Measurements from ENCODE around the gene AADACL4.
"Not testable (repeated sequence)": the region's sequence is repeated elsewhere in the genome, so short reads cannot be mapped to it uniquely, and the experiment has no call there.

AADACL4 gene

DNA sequence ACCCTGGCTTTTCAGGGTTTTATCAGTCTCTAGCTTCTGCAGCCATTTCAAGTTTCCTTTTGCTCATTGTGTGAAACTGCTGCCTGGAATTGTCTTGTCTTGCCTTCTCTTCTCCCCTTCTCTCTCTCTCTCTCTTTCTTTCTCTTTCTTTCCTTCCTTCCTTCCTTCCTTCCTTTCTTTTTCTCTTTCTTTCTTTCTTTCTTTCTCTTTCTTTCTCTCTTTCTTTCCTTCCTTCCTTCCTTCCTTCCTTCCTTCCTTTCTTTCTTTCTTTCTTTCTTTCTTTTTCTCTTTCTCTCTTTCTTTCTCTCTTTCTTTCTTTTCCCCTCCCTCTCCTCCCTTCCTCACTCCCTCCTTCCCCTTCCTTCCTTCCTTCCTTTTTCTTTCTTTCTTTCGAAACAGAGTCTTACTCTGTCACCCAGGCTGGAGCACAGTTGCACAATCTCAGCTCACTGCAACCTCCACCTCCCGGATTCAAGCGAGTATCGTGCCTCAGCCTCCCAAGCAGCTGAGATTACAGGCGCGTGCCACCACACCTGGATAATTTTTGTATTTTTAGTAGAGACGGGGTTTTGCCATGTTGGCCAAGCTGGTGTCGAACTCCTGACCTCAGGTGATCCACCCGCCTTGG lies 14.1 kb downstream of the AADACL4 start:
- DNase-seq (ENCODE audit: low read depth in 2 of 3, low spot score in 2 of 3) = not testable (repeated sequence)

DNA sequence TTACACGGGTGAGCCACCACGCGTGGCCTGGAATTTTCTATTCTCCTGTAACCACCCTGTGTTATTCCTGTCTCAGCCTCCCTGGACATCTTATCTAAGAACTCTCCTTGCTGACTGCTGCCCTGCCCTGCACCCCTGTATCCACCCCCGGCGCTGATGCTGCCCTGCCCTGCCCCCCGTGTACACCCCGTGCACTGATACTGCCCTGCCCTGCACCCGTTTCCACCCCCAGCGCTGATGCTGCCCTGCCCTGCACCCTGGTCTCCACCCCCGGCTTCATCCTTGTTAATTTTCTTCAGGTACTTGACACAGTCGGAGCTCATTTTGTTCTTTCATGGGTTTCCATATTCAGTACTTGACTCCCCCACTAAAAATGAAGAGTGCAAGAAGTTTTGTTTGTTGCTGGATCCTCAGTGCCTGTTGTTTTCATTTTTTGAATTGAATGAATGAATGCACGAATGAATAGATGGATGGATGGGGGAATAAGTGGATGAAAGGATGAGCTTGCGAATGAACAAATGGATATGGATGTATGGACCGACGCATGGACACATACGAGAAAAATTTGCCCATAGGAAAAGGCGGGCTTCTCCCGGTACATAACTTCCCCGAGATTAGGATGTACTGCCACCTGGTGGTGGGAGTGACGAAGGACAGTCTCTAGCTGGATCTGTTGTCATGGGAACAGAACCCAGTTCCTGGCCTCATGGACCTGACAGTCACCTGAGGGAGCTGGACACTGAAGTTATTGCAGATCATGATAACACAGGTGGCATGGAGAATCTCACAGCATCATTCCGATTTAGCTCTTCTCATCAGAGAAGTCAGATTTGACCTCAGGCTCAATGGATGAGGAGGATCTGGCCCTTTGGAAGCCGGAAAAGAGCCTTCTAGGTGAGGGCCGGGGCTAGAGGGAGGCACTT lies 14.9 kb downstream of the AADACL4 start:
- DNase-seq (ENCODE audit: low read depth in 2 of 3, low spot score in 2 of 3) = peak; percentile 33 to 52 (median 50)

- no peak for DNase-seq (ENCODE audit: low read depth in 2 of 3, low spot score in 2 of 3)
These were observed 17.8 kb downstream of the AADACL4 start for GRCh38 chr1:12661606-12662219.

GRCh38 chr1:12662556-12662955 lies 18.7 kb downstream of the AADACL4 start:
- no peak for DNase-seq (ENCODE audit: low read depth in 2 of 3, low spot score in 2 of 3)

GRCh38 chr1:12665511-12665910 lies 21.6 kb downstream of the AADACL4 start:
- no peak for DNase-seq (ENCODE audit: low read depth in 2 of 3, low spot score in 2 of 3)

DNA sequence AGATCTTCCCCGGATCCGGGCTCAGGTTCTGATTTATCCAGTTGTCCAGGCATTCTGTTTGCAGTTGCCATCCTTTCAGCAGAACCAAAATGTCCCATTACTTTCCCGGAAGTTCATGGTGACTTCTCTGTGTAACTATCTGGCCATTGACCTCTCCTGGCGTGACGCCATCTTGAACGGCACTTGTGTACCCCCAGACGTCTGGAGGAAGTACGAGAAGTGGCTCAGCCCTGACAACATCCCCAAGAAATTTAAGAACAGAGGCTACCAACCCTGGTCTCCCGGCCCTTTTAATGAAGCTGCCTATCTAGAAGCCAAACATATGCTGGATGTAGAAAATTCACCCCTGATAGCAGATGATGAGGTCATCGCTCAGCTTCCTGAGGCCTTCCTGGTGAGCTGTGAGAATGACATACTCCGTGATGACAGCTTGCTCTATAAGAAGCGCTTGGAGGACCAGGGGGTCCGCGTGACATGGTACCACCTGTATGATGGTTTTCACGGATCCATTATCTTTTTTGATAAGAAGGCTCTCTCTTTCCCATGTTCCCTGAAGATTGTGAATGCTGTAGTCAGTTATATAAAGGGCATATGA lies 22.4 kb downstream of the AADACL4 start:
- no peak for DNase-seq (ENCODE audit: low read depth in 2 of 3, low spot score in 2 of 3)

- no peak for DNase-seq (ENCODE audit: low read depth in 2 of 3, low spot score in 2 of 3)
These were observed 25.7 kb downstream of the AADACL4 start for GRCh38 chr1:12669529-12670068.

GRCh38 chr1:12674358-12674757 lies 30.5 kb downstream of the AADACL4 start:
- no peak for DNase-seq (ENCODE audit: low read depth in 2 of 3, low spot score in 2 of 3)

DNA sequence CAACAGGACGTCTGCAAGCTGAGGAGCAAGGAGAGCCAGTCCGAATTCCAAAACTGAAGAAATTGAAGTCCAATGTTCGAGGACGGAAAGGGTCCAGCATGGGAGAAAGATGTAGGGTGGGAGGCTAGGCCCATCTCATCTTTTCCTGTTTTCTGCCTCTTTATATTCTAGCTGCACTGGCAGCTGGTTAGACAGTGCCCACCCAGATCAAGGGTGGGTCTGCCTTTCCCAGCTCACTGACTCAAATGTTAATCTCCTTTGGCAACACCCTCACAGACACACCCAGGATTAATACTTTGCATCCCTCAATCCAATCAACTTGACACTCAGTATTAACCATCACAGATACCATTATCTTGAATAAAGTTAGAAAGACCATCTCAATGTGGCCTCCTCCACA lies 32.2 kb downstream of the AADACL4 start:
- not testable (repeated sequence) for DNase-seq (ENCODE audit: low read depth in 2 of 3, low spot score in 2 of 3)

DNA sequence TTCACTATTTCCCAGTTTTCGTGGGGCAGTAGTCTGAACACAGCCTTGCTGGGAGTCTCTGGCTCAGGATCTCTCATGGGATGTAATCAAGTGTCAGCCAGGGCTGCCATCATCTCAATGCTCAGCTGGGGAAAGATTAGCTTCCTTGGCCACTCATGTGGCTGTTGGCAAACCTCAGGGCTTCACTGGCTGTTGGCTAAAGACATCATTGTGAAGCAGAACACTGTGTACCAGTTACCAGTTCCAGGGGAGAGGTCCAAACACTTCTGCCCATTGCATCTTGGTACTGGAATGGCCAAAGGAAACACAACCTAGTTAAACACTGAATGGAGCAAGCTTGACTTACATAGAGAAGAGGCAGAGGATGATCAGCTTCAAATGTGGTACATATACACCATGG lies 33.7 kb downstream of the AADACL4 start:
- no peak for DNase-seq (ENCODE audit: low read depth in 2 of 3, low spot score in 2 of 3)

- no peak for DNase-seq (ENCODE audit: low read depth in 2 of 3, low spot score in 2 of 3)
These were observed 34.5 kb downstream of the AADACL4 start for GRCh38 chr1:12678350-12678749.

GRCh38 chr1:12678820-12679219 lies 34.9 kb downstream of the AADACL4 start:
- DNase-seq (ENCODE audit: low read depth in 2 of 3, low spot score in 2 of 3) = no peak

- DNase-seq (ENCODE audit: low read depth in 2 of 3, low spot score in 2 of 3) = no peak
These were observed 46.3 kb downstream of the AADACL4 start for GRCh38 chr1:12690156-12690555.

- DNase-seq (ENCODE audit: low read depth in 2 of 3, low spot score in 2 of 3) = no peak
These were observed 49.3 kb downstream of the AADACL4 start for GRCh38 chr1:12692967-12693782.

GRCh38 chr1:12696658-12697057 lies 52.8 kb downstream of the AADACL4 start:
- no peak for DNase-seq (ENCODE audit: low read depth in 2 of 3, low spot score in 2 of 3)

DNA sequence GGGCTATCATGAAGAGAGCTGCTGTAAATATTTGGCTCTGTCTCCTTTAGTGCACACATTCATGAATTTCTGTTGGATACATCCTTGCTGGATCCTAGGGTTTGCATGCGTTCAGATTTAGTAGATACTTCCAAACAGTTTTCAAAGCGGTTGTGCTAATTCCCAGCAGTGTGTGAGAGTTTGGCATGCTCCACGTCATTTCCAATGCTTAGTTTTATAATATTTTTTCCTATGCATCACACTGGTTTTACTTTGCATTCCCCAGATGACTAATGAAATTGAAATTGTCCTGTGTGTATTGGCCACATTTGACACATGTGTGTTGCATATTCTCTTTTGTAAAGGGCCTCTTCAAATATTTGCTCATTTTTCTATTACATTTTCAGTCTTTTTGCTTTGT lies 53.5 kb downstream of the AADACL4 start:
- no peak for DNase-seq (ENCODE audit: low read depth in 2 of 3, low spot score in 2 of 3)

- DNase-seq (ENCODE audit: low read depth in 2 of 3, low spot score in 2 of 3) = no peak
These were observed 60.1 kb downstream of the AADACL4 start for GRCh38 chr1:12703821-12704451.

DNA sequence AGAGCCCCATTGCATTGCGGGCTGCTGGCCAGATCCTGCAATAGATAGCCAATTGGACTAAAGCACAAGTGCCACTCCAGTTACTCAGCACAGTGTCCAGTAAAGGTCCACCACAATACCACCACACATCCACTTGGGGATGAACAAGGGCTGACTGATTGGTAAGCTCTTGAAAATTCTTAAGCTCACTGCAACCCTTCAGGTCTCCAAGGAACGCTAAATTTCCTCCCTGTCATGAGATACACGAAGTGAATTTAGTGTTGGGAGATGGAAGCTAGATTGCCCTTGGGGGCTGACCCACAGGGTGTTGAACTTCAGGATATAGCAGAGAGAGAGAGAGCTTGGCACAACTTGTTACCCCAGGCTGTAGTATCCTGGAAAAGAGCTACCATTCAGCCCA lies 62.2 kb downstream of the AADACL4 start:
- DNase-seq (ENCODE audit: low read depth in 2 of 3, low spot score in 2 of 3) = no peak

DNA sequence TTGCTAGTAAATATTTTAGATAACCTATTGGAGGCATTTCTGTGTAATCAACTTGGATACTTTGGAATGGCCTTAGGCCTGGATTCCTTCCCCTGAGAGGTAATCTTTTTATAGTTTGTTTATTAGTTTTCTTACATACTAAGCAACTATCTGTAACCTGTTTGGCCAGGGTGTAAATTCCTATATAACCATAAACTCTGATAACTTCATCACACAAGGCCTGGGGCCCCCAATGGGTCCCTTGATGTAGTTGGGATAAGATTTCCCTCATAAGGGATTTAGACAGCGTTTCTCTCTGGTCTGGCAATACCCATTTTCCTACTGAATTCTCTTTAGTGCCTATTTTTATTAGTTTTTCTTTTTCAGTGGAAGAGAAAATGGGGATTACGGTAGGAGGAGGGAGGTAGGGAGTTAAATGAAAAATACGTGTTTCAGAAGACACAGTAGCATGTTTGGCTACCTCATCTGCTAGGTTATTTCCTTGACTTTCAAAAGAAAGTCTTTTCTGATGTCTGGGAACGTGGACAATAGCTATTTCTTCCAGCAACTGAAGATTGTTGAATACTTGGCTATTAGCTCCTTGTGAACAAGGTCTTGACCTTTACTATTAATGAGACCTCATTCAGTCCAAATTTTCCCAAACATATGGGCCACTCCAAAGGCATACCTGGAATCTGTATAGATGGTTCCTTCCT lies 64.7 kb downstream of the AADACL4 start:
- no peak for DNase-seq (ENCODE audit: low read depth in 2 of 3, low spot score in 2 of 3)

Measured in activated CD8-positive, alpha-beta memory T cell treated with anti-CD3 and anti-CD28 coated beads for 48 hours (primary cell).